Fibroblast of lung (primary cell): ENCODE results near the gene PHLDB1. TPM values are rescaled to one million over a fixed set of nuclear protein-coding genes. Genes with fewer than 3 reads are reported as not detected.
"Not testable (repeated sequence)": the region's sequence is repeated elsewhere in the genome, so short reads cannot be mapped to it uniquely, and the experiment has no call there.

Source experiments
- DNase-seq, 2 donors: peaks; one replicate each; pipeline versions ENCODE4 v3.0.0 to v3.0.0-alpha.2; 2010; ENCODE audit warnings: low read depth in 2 of 2
- H2AFZ ChIP-seq: 2 replicates; pipeline ENCODE4 v1.5.1; 2012; ENCODE audit warnings: low read length, control low read depth, inconsistent platforms
- H3K27ac ChIP-seq: 2 replicates; pipeline ENCODE4 v1.5.1; 2011; ENCODE audit warnings: low read length, control low read depth; ENCODE audit not compliant: insufficient read depth
- H3K27me3 ChIP-seq: 2 replicates; pipeline ENCODE4 v1.5.1; 2011; ENCODE audit warnings: mild to moderate bottlenecking, low read length; ENCODE audit not compliant: control insufficient read depth, insufficient read depth
- H3K36me3 ChIP-seq: 2 replicates; pipeline ENCODE4 v1.5.1; 2011; ENCODE audit warnings: low read length; ENCODE audit not compliant: control insufficient read depth, insufficient read depth
- H3K4me1 ChIP-seq: 2 replicates; pipeline ENCODE4 v1.5.1; 2011; ENCODE audit warnings: low read length; ENCODE audit not compliant: control insufficient read depth, insufficient read depth; ENCODE audit errors: extremely low read depth
- H3K4me2 ChIP-seq: 2 replicates; pipeline ENCODE4 v1.5.1; 2011; ENCODE audit warnings: low read length, control low read depth; ENCODE audit not compliant: insufficient read depth; ENCODE audit errors: extremely low read depth
- H3K4me3 ChIP-seq, 4 experiments: fragments of 200-600 bp in 1 of 4; sonication (generic) in 1 of 4; replicated peaks in 1 of 4; 2 replicates each; pipeline ENCODE4 v1.5.1; 2011 to 2016; ENCODE audit warnings: low read length in 4 of 4, low read depth in 3 of 4, mild to moderate bottlenecking in 3 of 4, control low read depth in 2 of 4, inconsistent platforms in 1 of 4, mixed read lengths in 1 of 4; ENCODE audit not compliant: insufficient read depth in 1 of 4; ENCODE audit errors: control extremely low read depth in 1 of 4
- H3K79me2 ChIP-seq: 2 replicates; pipeline ENCODE4 v1.5.1; 2012; ENCODE audit warnings: mild to moderate bottlenecking, low read length, inconsistent platforms; ENCODE audit not compliant: control insufficient read depth, insufficient read depth
- H3K9ac ChIP-seq: 2 replicates; pipeline ENCODE4 v1.5.1; 2011; ENCODE audit warnings: mild to moderate bottlenecking, low read length, control low read depth; ENCODE audit not compliant: insufficient read depth
- H3K9me3 ChIP-seq: 2 replicates; pipeline ENCODE4 v1.5.1; 2012; ENCODE audit warnings: low read depth, low read length; ENCODE audit not compliant: control insufficient read depth, insufficient read depth
- H4K20me1 ChIP-seq: 2 replicates; pipeline ENCODE4 v1.5.1; 2011; ENCODE audit warnings: low read length; ENCODE audit not compliant: control insufficient read depth, insufficient read depth; ENCODE audit errors: extremely low read depth
- CTCF ChIP-seq, 2 donors: IDR thresholded peaks in 1 of 2; conservative IDR thresholded peaks in 1 of 2; 1 replicate in 1 of 2; 2 replicates in 1 of 2; pipeline ENCODE4 v1.5.1; 2011 to 2012; ENCODE audit warnings: low read length in 2 of 2, control low read depth in 1 of 2, inconsistent platforms in 1 of 2, low read depth in 1 of 2, mild to moderate bottlenecking in 1 of 2
- EZH2 ChIP-seq: IDR thresholded peaks from 2 replicates; pipeline ENCODE4 v1.5.1; 2012; ENCODE audit warnings: low read length, control low read depth, mild to moderate bottlenecking; ENCODE audit errors: missing control alignments
- polyA plus RNA-seq, 2 donors: library from polyadenylated mRNA; depleted of rRNA in 1 of 2; stranded (reverse) in 1 of 2; unstranded in 1 of 2; fragments of >200 nt; gene quantifications; 2 replicates each; pipeline ENCODE4 v1.2.1, GENCODE V29; 2011 to 2012; ENCODE audit warnings: missing spikeins in 1 of 2
- total RNA-seq: library from RNA; depleted of rRNA; stranded (reverse); fragments of >200 nt; gene quantifications from 2 replicates; pipeline ENCODE4 v1.2.1, GENCODE V29; 2014

PHLDB1 gene
- total and polyA plus RNA-seq, 2 donors (not counting 1 experiment from before 2014, with no cell fraction given): 51.4 to 59.0 TPM

DNA sequence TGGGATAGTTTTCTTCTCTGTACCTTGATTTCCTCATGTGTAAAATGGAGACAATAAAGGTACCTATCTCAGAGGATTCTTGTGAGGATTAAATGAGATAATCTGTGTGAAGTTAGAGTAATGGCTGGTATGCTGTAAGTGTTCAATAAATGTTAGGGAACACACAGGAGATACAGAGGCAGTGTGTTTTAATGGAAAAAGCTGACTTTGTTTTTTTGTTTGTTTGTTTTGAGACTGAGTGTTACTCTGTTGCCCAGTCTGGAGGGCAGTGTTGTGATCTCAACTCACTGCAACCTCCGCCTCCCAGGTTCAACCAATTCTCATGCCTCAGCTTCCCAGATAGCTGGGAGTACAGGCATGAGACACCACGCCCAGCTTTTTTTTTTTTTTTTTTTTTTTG, 37.7 kb upstream of the PHLDB1 start:
- H3K4me1 ChIP-seq: peaks cover 2% of the 10 kb centered on the region
- H3K9me3 ChIP-seq: no peaks in the 10 kb centered on the region
- peaks cover 25% of the 10 kb centered on the region for H3K79me2 ChIP-seq
- DNase-seq: no peak
- H4K20me1 ChIP-seq: no peaks in the 10 kb centered on the region
- no peak overlapping the region for H3K4me2 ChIP-seq
- TF ChIP-seq EZH2 (no peak), CTCF (conservative IDR thresholded peaks at IDR 0.05 in 1 of 2, IDR thresholded peaks at IDR 0.05 in 1 of 2; ENCODE audit: low read depth in 1 of 2, low read length in 2 of 2) (no peak)
- no peak overlapping the region for H2AFZ ChIP-seq
- no peak overlapping the region for H3K9ac ChIP-seq
- no peaks in the 10 kb centered on the region for H3K36me3 ChIP-seq
- H3K4me3 ChIP-seq: no peak overlapping the region
- H3K27ac ChIP-seq: no peak overlapping the region
- H3K27me3 ChIP-seq: no peaks in the 10 kb centered on the region

DNA sequence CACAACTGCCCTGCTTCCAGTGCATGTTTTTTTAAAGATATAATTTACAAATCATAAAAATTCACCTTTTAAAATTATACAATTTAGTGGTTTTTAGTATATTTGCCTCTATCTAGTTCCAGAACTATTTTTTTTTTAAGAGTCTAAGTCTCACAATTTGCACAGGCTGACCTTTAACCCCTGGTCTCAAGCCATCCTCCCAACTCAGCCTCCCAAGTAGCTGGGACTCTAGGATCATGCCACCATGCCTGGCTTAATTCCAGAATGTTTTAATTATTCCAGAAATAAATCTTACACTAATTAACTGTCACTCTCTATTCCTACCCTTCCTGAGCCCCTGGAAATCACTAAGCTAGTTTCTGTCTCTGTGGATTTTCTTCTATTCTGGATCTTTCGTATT, 36.6 kb upstream of the PHLDB1 start:
- Histone ChIP-seq H3K4me1 (no peaks in the 10 kb centered on the region), H3K4me3 (no peak overlapping the region)
- no peak for DNase-seq

DNA sequence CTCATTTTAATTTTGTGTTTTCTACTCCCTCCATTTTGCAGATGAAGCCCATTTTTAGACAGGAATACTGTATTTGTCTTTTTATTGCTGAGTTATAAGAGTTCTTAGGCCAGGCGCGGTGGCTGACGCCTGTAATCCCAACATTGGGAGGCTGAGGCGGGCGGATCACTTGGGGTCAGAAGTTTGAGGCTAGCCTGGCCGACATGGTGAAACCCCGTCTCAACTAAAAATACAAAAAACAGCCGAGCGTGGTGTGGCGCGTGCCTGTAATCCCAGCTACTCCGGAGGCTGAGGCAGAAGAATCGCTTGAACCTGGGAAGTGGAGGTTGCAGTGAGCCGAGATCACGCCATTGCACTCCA, 35.7 kb upstream of the PHLDB1 start:
- H3K27me3 ChIP-seq, H3K36me3 ChIP-seq, H2AFZ ChIP-seq, H3K9ac ChIP-seq, H3K4me1 ChIP-seq, H4K20me1 ChIP-seq, H3K9me3 ChIP-seq: not testable (repeated sequence)
- Histone ChIP-seq H3K4me3 (peak overlapping the region; percentile 68 to 99 (median 96)), H3K4me2 (peak overlapping the region; percentile 80), H3K27ac (peak overlapping the region; percentile 100), H3K79me2 (peaks cover 45% of the 10 kb centered on the region)
- peak; percentile 11 to 26 for DNase-seq

More for the DNA sequence above, 36.6 kb upstream of the PHLDB1 start:
- Histone ChIP-seq H4K20me1 (no peaks in the 10 kb centered on the region), H3K27ac (no peak overlapping the region), H3K4me2 (no peak overlapping the region), H3K9ac (no peak overlapping the region), H3K36me3 (no peaks in the 10 kb centered on the region), H2AFZ (no peak overlapping the region), H3K27me3 (no peaks in the 10 kb centered on the region), H3K79me2 (peaks cover 36% of the 10 kb centered on the region), H3K9me3 (no peaks in the 10 kb centered on the region)
- TF ChIP-seq EZH2 (no peak), CTCF (conservative IDR thresholded peaks at IDR 0.05 in 1 of 2, IDR thresholded peaks at IDR 0.05 in 1 of 2; ENCODE audit: low read depth in 1 of 2, low read length in 2 of 2) (no peak)
